ENCODE results near the gene ASXL2.

The ASXL2 gene

DNA sequence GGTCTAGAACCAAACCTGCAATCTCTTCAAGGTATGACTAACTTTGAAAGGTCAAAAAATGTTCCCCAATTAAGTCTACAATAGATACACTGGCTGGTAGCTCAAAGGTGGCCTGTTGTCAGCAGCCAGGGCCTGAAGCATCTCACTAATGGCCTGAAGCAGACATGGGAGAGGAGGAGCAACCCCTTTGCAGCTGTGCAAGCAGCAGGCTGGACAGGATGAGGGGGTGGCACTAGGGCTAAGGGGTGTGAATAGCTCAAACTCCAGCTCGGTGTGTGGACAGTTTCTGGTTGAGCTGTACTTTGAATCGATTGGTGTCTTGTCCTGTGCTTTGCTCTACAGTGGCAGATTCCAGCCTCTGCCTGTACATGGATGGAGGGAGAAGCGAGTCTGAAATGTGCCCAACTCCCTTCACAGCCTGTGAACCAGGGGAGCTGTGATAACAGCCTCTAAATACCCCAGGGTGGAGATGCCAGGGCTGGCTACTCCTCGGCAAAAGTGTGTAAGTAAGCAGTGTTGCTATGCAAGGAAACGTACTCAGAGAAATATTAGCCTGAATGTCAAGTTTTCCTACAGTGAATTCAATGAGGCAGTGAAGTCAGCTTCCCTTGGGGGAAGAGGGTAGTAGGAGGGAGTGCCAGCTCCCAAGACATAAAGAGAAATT, 170.2 kb downstream of the ASXL2 start:
- TF ChIP-seq, protein P1, sequence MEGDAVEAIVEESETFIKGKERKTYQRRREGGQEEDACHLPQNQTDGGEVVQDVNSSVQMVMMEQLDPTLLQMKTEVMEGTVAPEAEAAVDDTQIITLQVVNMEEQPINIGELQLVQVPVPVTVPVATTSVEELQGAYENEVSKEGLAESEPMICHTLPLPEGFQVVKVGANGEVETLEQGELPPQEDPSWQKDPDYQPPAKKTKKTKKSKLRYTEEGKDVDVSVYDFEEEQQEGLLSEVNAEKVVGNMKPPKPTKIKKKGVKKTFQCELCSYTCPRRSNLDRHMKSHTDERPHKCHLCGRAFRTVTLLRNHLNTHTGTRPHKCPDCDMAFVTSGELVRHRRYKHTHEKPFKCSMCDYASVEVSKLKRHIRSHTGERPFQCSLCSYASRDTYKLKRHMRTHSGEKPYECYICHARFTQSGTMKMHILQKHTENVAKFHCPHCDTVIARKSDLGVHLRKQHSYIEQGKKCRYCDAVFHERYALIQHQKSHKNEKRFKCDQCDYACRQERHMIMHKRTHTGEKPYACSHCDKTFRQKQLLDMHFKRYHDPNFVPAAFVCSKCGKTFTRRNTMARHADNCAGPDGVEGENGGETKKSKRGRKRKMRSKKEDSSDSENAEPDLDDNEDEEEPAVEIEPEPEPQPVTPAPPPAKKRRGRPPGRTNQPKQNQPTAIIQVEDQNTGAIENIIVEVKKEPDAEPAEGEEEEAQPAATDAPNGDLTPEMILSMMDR (IDR thresholded peaks at IDR 0.05): no peak

DNA sequence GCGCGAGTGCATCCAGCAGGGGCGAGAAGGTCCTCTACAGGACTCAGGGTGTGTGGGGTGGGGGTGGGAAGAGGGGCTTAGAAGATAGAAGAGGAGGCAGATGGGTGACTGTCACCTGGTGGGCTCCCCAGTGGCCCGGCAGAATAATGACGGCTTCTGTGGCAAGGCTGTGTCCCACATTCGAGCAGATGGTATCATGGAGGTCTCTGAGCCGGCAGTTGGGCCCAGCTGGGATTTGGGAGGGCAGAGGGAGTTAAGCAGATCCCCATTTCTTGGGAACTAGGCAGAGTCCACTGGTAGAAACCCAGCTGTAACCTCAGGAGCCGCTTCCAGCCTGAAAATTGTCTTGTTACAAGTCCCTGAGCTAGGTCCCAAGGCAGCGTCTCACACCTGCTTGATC, 176.5 kb downstream of the ASXL2 start:
- TF ChIP-seq, protein P1 (IDR thresholded peaks at IDR 0.05): no peak

DNA sequence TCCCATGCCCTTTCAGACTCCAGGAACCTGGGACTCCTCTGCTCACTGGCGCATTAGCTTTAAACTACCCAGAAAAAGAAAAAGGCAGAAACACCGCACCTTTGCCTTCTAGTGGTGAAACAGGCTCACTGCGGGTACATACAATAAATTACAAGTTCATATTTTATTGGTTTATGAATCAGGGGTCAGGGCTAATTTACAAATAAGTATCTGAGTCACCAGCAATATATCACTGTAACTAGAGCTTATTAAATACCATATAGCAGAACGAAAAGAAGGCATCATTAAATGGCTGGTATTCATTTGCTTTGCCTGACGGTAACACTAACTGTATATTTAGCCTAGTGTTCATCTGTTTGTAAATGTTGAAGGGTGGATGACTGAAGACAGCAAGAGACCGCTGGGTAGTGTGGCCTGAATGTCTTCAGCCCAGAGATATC, 178.0 kb downstream of the ASXL2 start:
- TF ChIP-seq, protein P1 (IDR thresholded peaks at IDR 0.05): peak; percentile 75

- TF ChIP-seq, protein P1 (IDR thresholded peaks at IDR 0.05): no peak
Measured at GRCh38 chr2:25699216-25699615, 179.1 kb downstream of the ASXL2 start.

GRCh38 chr2:25698752-25699151, 179.5 kb downstream of the ASXL2 start:
- TF ChIP-seq, protein P1 (IDR thresholded peaks at IDR 0.05): no peak

DNA sequence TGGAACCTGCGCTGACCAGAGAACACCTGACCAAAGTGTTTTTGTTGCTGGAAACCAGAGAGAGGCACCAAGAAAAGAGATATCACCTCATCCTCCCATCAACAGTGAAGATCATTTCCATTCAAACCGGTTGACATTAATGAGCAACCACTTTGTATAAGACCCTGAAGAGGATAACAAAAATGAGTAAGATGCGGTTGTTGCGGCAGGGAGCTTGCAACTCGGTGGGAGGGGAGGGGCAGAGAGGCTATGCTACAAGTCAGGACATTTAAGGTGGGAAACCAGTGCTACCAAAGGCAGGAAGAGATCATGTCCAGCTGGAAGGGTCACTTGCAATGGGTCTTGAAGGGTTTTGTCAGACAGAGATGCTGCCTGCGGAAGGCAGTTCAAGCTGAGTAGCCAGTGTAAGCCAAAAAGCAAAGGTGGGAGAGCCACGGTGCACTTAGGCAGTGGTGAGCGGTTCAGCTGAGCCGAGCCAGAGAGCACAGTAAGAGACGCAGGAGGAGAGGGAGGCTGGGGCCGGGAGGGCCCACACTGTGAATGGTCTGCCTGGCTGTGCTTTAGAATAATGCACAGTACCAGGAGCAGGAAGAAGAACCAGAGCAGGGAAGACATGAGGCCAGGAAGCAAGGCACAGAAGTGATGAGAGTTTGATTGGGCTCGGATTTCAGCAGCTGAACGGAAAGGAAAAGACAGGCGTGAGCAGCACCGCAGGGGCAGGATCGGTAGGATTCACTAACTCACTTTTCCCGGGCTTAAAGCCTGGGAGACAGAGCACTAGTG, 180.5 kb downstream of the ASXL2 start:
- TF ChIP-seq, protein P1 (IDR thresholded peaks at IDR 0.05): no peak

DNA sequence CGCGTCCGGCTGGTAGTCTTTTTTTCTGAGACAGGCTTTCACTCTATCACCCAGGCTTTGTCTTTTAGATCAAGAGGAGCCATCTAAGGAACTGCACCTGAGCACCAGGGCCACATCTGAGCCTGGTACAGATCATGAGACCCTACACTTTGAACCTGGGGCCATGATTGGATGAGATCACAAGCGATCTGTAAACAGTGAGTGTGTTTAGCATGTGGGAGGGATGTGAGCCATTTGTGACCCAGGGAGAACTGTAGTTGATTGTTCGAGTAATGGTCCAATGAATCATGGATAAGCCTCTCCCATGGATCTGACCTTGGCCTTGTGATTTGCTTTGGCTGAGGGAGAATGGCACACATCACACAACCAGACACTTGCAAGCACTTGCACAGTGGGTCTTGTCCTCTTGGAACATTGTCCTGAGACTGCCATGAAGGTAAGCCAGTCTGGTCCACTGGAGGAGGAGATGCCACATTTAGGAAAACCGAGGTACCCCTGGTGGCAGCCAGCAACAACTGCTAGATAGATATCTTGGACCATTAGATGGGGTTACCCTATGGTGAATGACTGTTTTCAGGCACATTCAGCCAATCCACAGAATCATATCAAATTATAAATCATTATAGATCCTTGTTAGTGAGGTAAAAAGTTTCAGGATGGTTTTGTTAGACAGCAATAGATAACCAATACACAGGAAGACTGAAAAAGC, 185.4 kb downstream of the ASXL2 start:
- TF ChIP-seq, protein P1 (IDR thresholded peaks at IDR 0.05): no peak
